Subcutaneous abdominal adipose tissue (tissue), 5 donors: ENCODE data around the gene ANO5.

Experiments
- H3K27ac ChIP-seq: one replicate; pipeline ENCODE4 v1.7.0; 2013; ENCODE audit warnings: low read depth, mild to moderate bottlenecking, inconsistent platforms, low read length, moderate library complexity
- H3K27me3 ChIP-seq, 5 donors: one replicate each; pipeline ENCODE4 v1.7.0; 2013; ENCODE audit warnings: low read length in 5 of 5, inconsistent platforms in 1 of 5; ENCODE audit not compliant: control insufficient read depth in 5 of 5, insufficient read depth in 4 of 5
- H3K36me3 ChIP-seq, 5 donors: one replicate each; pipeline ENCODE4 v1.7.0; 2013; ENCODE audit warnings: low read length in 5 of 5; ENCODE audit not compliant: control insufficient read depth in 5 of 5, insufficient read depth in 5 of 5
- H3K4me1 ChIP-seq, 5 donors: one replicate each; pipeline ENCODE4 v1.7.0; 2013; ENCODE audit warnings: low read length in 5 of 5, mild to moderate bottlenecking in 3 of 5, moderate library complexity in 1 of 5; ENCODE audit not compliant: control insufficient read depth in 5 of 5, insufficient read depth in 5 of 5
- H3K4me3 ChIP-seq, 5 donors: one replicate each; pipeline ENCODE4 v1.7.0; 2013; ENCODE audit warnings: low read length in 5 of 5, low read depth in 1 of 5
- H3K9ac ChIP-seq, 5 donors: one replicate each; pipeline ENCODE4 v1.7.0; 2013; ENCODE audit warnings: low read length in 5 of 5, mild to moderate bottlenecking in 4 of 5, moderate library complexity in 3 of 5
- H3K9me3 ChIP-seq, 5 donors: one replicate each; pipeline ENCODE4 v1.7.0; 2013; ENCODE audit warnings: low read length in 5 of 5; ENCODE audit not compliant: control insufficient read depth in 5 of 5
- donor health status: healthy.
- donor health status: healthy.
- donor health status: healthy.
- donor health status: healthy.
- donor health status: healthy.

The ANO5 gene

GRCh38 chr11:22304337-22304961 lies 111.6 kb downstream of the ANO5 start:
- Histone ChIP-seq H3K9ac (no peak overlapping the region), H3K4me1 (no peaks in the 10 kb centered on the region), H3K27me3 (peaks cover 0 to 2% (median 0%) of the 10 kb centered on the region in 5 donors), H3K9me3 (no peaks in the 10 kb centered on the region), H3K36me3 (no peaks in the 10 kb centered on the region), H3K4me3 (no peak overlapping the region), H3K27ac (no peak overlapping the region)

- Histone ChIP-seq H3K36me3 (no peaks in the 10 kb centered on the region), H3K27me3 (no peaks in the 10 kb centered on the region), H3K27ac (no peak overlapping the region), H3K4me3 (no peak overlapping the region), H3K9me3 (no peaks in the 10 kb centered on the region), H3K9ac (no peak overlapping the region), H3K4me1 (no peaks in the 10 kb centered on the region)
Observed at GRCh38 chr11:22317656-22318055, 124.8 kb downstream of the ANO5 start.

- H3K36me3 ChIP-seq: no peaks in the 10 kb centered on the region
- no peaks in the 10 kb centered on the region for H3K4me1 ChIP-seq
- H3K27ac ChIP-seq: no peak overlapping the region
- H3K4me3 ChIP-seq: no peak overlapping the region
- no peaks in the 10 kb centered on the region for H3K9me3 ChIP-seq
- no peaks in the 10 kb centered on the region for H3K27me3 ChIP-seq
- no peak overlapping the region for H3K9ac ChIP-seq
Observed at GRCh38 chr11:22331771-22332170, 138.9 kb downstream of the ANO5 start.
